GM19455 (cell line): ENCODE measurements around the gene GUCA1A.
"Not testable (repeated sequence)": the region's sequence is repeated elsewhere in the genome, so short reads cannot be mapped to it uniquely, and the experiment has no call there.

Source experiments
- ATAC-seq: cut with Tn5 transposase; IDR thresholded peaks from one replicate; pipeline ENCODE4 v1.9.1; 2021; ENCODE audit not compliant: unreplicated experiment

Gene GUCA1A

GRCh38 chr6:42142118-42142835 is 30.9 kb upstream of the GUCA1A start, which contains the start of gene C6orf132:
C6orf132 (minus strand) TSS chr6:42142620; CDS start chr6:42142444, 176 bp downstream.
- ATAC-seq = no peak

GRCh38 chr6:42147138-42147562 is 26.0 kb upstream of the GUCA1A start:
- ATAC-seq = no peak

- ATAC-seq = no peak
Observed at GRCh38 chr6:42148058-42148457, 25.1 kb upstream of the GUCA1A start.

- ATAC-seq = no peak
Observed at GRCh38 chr6:42150254-42150653, 22.9 kb upstream of the GUCA1A start.

GRCh38 chr6:42152024-42152423 is 21.1 kb upstream of the GUCA1A start:
- ATAC-seq = no peak

GRCh38 chr6:42152528-42153213 is 20.5 kb upstream of the GUCA1A start:
- ATAC-seq = not testable (repeated sequence)

- ATAC-seq = no peak
Observed at GRCh38 chr6:42153921-42154320, 19.2 kb upstream of the GUCA1A start.

- ATAC-seq = no peak
Observed at GRCh38 chr6:42154461-42155209, 18.5 kb upstream of the GUCA1A start.

GRCh38 chr6:42155293-42155692 is 17.9 kb upstream of the GUCA1A start:
- ATAC-seq = no peak

GRCh38 chr6:42156638-42157037 is 16.5 kb upstream of the GUCA1A start:
- no peak for ATAC-seq

GRCh38 chr6:42158011-42158410 is 15.2 kb upstream of the GUCA1A start:
- no peak for ATAC-seq

GRCh38 chr6:42158631-42159030 is 14.5 kb upstream of the GUCA1A start:
- no peak for ATAC-seq

- ATAC-seq = no peak
Observed at GRCh38 chr6:42159431-42160024, 13.6 kb upstream of the GUCA1A start.

GRCh38 chr6:42162384-42162783 is 10.8 kb upstream of the GUCA1A start:
- ATAC-seq = no peak

- ATAC-seq = no peak
Observed at GRCh38 chr6:42162812-42163211, 10.4 kb upstream of the GUCA1A start.

GRCh38 chr6:42163981-42164380 is 9.2 kb upstream of the GUCA1A start:
- no peak for ATAC-seq

- no peak for ATAC-seq
Observed at GRCh38 chr6:42165016-42165415, 8.1 kb upstream of the GUCA1A start.

- no peak for ATAC-seq
Observed at GRCh38 chr6:42166444-42167141, 6.6 kb upstream of the GUCA1A start.

GRCh38 chr6:42168650-42169049 is 4.5 kb upstream of the GUCA1A start:
- no peak for ATAC-seq

GRCh38 chr6:42169780-42170179 is 3.4 kb upstream of the GUCA1A start:
- ATAC-seq = not testable (repeated sequence)
